Mesothelial cell of epicardium (in vitro differentiated cells): Measurements from ENCODE around the gene TMED6. TPM values are rescaled to one million over a fixed set of nuclear protein-coding genes. Genes with fewer than 3 reads are reported as not detected.

Source experiments
- DNase-seq, 2 experiments: peaks; one replicate each; pipeline ENCODE4 v3.0.0; 2021; ENCODE audit warnings: low spot score in 2 of 2; ENCODE audit not compliant: unreplicated experiment in 2 of 2
- H3K27ac Mint-ChIP-seq: 2 replicates; pipeline ENCODE4 v1.8.0; 2021; ENCODE audit warnings: mixed read lengths
- H3K27me3 Mint-ChIP-seq: 2 replicates; pipeline ENCODE4 v1.8.0; 2021; ENCODE audit warnings: low read depth, mixed read lengths
- H3K36me3 Mint-ChIP-seq: 2 replicates; pipeline ENCODE4 v1.8.0; 2021; ENCODE audit warnings: mixed read lengths
- H3K4me1 Mint-ChIP-seq: 2 replicates; pipeline ENCODE4 v1.8.0; 2021; ENCODE audit warnings: mixed read lengths
- H3K4me3 Mint-ChIP-seq: 2 replicates; pipeline ENCODE4 v1.8.0; 2021; ENCODE audit warnings: mild to moderate bottlenecking, moderate library complexity, mixed read lengths
- H3K9me3 Mint-ChIP-seq: 2 replicates; pipeline ENCODE4 v1.8.0; 2021; ENCODE audit warnings: mixed read lengths
- CTCF ChIP-seq: fragments of 200-600 bp; sonication (generic); IDR thresholded peaks from one replicate; pipeline ENCODE4 v1.5.0; 2021; ENCODE audit warnings: antibody characterized with exemption; ENCODE audit not compliant: unreplicated experiment
- total RNA-seq: library from RNA; stranded (reverse); gene quantifications from 3 replicates; pipeline ENCODE4 v1.2.1, GENCODE V29; 2021

Gene TMED6
- total RNA-seq, 1 donor from 2014 or later, result 1.7 TPM

DNA sequence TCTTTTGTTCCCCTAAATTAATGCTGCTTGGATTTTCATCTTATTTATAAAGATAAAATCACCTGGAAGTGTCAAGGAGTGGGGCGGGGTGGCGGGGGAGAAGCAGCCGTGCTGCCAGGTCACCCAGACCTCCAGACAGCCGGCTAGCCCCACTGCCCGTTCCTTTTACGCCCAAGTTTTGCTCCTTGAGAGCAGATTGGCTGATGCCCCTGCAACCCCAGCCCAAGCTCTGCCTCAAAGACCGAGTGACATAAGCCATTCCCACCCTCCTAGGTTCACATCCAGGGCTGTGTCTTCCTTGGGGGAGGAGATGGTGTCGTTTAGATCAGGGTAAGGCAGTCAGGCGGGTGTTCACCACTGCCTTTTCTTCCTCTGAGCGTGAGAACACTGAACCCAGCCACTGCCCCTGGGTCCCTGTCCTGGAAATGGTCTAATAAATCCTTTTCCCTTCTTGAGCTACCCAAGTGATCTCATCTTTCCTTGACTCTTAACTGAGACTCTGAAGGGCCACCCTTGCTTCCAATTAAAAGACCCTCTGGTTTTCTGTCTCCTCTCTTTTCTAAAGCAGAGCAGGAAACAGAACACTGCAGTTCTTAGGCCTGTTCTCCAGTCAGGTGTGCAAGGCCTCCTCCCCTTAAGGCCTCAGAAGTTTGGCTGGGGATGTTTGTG is 26.9 kb downstream of the TMED6 start:
- Mint-ChIP-seq H3K4me1 (peaks cover 15% of the 10 kb centered on the region), H3K36me3 (peaks cover 21% of the 10 kb centered on the region), H3K9me3 (no peaks in the 10 kb centered on the region), H3K27me3 (no peaks in the 10 kb centered on the region), H3K4me3 (no peak overlapping the region), H3K27ac (no peak overlapping the region)
- TF ChIP-seq CTCF, result no peak
- DNase-seq, result no peak

- Mint-ChIP-seq H3K27ac (no peak overlapping the region), H3K4me1 (peaks cover 9% of the 10 kb centered on the region), H3K27me3 (no peaks in the 10 kb centered on the region), H3K36me3 (peaks cover 27% of the 10 kb centered on the region), H3K4me3 (no peak overlapping the region), H3K9me3 (no peaks in the 10 kb centered on the region)
- DNase-seq, result no peak
- TF ChIP-seq CTCF, result no peak
Measured at GRCh38 chr16:69324013-69324531, 27.5 kb downstream of the TMED6 start.

GRCh38 chr16:69323415-69323814 is 28.2 kb downstream of the TMED6 start:
- DNase-seq, result no peak
- TF ChIP-seq CTCF, result no peak
- no peak overlapping the region for H3K4me3 Mint-ChIP-seq
- peaks cover 28% of the 10 kb centered on the region for H3K36me3 Mint-ChIP-seq
- H3K27me3 Mint-ChIP-seq, result no peaks in the 10 kb centered on the region
- peaks cover 3% of the 10 kb centered on the region for H3K4me1 Mint-ChIP-seq
- H3K9me3 Mint-ChIP-seq, result no peaks in the 10 kb centered on the region
- no peak overlapping the region for H3K27ac Mint-ChIP-seq

GRCh38 chr16:69322343-69322742 is 29.2 kb downstream of the TMED6 start:
- no peaks in the 10 kb centered on the region for H3K4me1 Mint-ChIP-seq
- H3K4me3 Mint-ChIP-seq, result no peak overlapping the region
- H3K9me3 Mint-ChIP-seq, result no peaks in the 10 kb centered on the region
- H3K27me3 Mint-ChIP-seq, result no peaks in the 10 kb centered on the region
- H3K27ac Mint-ChIP-seq, result no peak overlapping the region
- TF ChIP-seq CTCF, result no peak
- H3K36me3 Mint-ChIP-seq, result peaks cover 29% of the 10 kb centered on the region
- no peak for DNase-seq

DNA sequence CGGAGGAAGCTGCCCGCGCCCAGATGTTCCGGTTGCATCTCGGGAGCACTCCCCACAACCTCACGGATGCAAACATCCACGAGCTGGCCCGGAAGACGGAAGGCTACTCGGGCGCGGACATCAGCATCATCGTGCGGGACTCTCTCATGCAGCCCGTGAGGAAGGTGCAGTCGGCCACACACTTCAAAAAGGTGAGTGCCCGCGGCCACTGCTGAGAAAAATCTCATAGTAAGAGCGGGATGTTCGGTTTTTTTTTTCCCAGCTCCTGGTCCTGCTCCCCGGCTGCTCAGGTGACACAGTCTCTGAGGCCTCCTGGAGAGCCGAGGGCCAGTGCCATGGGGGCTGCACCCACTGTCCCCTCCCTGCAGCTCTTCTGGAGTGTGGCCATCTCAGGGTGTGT is 30.5 kb downstream of the TMED6 start:
- no peak for TF ChIP-seq CTCF
- no peak overlapping the region for H3K27ac Mint-ChIP-seq

More for the DNA sequence above, 30.5 kb downstream of the TMED6 start:
- H3K27me3 Mint-ChIP-seq, result no peaks in the 10 kb centered on the region
- no peaks in the 10 kb centered on the region for H3K9me3 Mint-ChIP-seq
- peaks cover 36% of the 10 kb centered on the region for H3K36me3 Mint-ChIP-seq
- DNase-seq, result no peak
- H3K4me3 Mint-ChIP-seq, result no peak overlapping the region
- H3K4me1 Mint-ChIP-seq, result no peaks in the 10 kb centered on the region
